Measurements from ENCODE around the gene TIFAB. TPM values are rescaled to one million over a fixed set of nuclear protein-coding genes. Genes with fewer than 3 reads are reported as not detected.
A peak's percentile ranks its signal among the peaks of the same experiment; 100 is the strongest.

TIFAB gene
- total RNA-seq, 1 experiment from 2014 or later = not detected

- in situ Hi-C loops (cut with HindIII; ENCODE audit: low pct_unique_long_range_greater_than_20kb, low sequenced_read_pairs) = no loop called here
Measured at GRCh38 chr5:135423846-135424168, 28.3 kb downstream of the TIFAB start.

GRCh38 chr5:135423146-135423845, 28.9 kb downstream of the TIFAB start:
- in situ Hi-C loops (cut with HindIII; ENCODE audit: low pct_unique_long_range_greater_than_20kb, low sequenced_read_pairs) = no loop called here
- DNase-seq (ENCODE audit: low read depth, low spot score) = no peak

More at GRCh38 chr5:135423846-135424168, 28.3 kb downstream of the TIFAB start:
- no peak for DNase-seq (ENCODE audit: low read depth, low spot score)

- in situ Hi-C loops (cut with HindIII; ENCODE audit: low pct_unique_long_range_greater_than_20kb, low sequenced_read_pairs) = no loop called here
Measured at GRCh38 chr5:135422419-135422818, 29.7 kb downstream of the TIFAB start.

DNA sequence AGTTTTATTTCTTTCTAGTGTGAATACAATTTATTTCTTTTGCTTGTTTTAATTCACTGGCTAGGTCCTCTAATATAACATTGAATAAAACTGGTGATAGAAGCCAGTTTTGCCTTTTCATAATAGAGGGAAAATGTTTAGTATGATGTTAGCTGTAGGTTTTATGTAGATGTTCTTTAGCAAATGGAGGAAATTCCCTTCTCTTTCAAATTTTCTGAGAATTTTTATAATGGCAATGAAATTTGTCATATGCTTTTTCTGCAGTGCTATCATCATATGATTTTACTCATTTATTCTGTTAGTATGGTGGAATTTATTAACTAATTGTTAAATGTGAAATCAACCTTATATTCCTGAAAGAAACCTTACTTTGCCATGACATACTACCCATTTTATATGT, 35.1 kb downstream of the TIFAB start:
- in situ Hi-C loops (cut with HindIII; ENCODE audit: low pct_unique_long_range_greater_than_20kb, low sequenced_read_pairs) = no loop called here

More at GRCh38 chr5:135422419-135422818, 29.7 kb downstream of the TIFAB start:
- no peak for DNase-seq (ENCODE audit: low read depth, low spot score)

DNA sequence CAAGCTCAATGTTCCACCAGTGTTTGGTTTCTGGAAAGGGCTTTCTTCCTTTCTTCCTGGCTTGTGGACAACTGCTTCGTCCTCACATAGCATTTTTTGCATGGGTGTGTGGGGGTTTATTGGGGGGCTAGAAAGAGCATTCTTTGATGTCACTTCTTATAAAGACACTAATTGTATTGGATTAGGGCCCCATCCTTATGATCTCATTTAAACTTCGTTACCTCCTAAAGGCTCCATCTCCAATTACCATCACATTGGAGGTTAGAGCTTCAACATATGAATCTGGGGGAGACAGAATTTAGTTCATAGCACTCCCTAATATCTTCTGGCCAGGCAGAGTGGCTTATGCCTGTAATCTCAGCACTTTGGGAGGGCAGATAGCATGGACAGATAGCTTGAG, 47.1 kb downstream of the TIFAB start:
- DNase-seq (ENCODE audit: low read depth, low spot score) = no peak
- in situ Hi-C loops (cut with HindIII; ENCODE audit: low pct_unique_long_range_greater_than_20kb, low sequenced_read_pairs) = no loop called here

More for the DNA sequence above, 35.1 kb downstream of the TIFAB start:
- no peak for DNase-seq (ENCODE audit: low read depth, low spot score)

DNA sequence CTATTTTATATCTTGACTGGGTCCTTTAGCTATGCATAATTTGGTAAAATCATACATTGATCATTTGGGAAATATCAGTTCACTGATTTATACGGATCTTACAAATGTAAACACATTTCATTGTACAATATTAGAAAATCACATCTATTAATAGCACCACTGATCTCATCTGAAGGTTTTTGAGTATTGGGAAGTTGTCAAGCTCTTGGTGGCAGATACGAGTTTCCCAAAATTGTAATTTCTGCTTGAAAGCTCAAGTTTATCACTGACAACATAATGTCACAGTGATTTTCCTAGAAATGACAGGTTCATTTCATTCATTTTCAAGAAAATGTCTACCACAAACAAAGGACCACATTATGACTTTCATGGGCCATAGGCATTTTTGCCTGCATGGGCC, 50.1 kb downstream of the TIFAB start:
- no peak for DNase-seq (ENCODE audit: low read depth, low spot score)
- in situ Hi-C loops (cut with HindIII; ENCODE audit: low pct_unique_long_range_greater_than_20kb, low sequenced_read_pairs) = no loop called here

- in situ Hi-C loops (cut with HindIII; ENCODE audit: low pct_unique_long_range_greater_than_20kb, low sequenced_read_pairs) = no loop called here
- peak; percentile 11 for DNase-seq (ENCODE audit: low read depth, low spot score)
Measured at GRCh38 chr5:135400866-135401265, 51.3 kb downstream of the TIFAB start.

DNA sequence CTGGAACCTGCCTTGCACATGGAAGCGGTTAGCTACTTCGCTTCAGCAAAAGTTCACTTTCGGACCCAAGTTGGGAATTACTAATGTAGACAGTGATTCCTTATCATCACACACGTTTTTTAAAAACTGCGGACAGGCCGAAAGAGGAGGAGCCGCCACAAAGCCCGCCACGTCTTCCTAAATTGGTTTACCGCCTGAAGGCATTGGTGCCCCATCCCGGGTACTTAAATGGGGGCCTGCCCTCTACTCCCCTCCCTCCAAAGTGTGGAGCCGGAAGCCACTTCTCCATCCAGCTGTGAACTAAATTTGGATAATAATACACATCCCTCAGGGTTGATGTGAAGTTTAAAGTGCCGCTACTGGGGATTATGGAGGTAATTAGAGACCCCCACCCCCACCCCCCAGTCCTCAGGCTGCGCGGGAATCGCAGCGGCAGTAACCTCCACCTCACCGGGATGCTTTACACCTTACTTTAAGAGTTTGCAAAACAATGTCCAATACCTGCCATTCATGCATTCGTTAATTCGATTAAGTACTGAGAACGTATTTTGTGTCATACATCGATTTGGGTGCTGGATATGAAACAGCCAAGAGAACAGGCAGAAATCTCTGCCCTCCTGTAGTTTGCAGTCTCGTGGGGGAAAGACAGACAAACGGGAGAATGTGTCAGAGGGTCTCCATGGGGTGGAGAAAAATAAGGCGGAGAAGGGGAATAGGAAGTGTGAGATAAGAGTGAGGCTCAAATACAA, 52.2 kb downstream of the TIFAB start:
- in situ Hi-C loops (cut with HindIII; ENCODE audit: low pct_unique_long_range_greater_than_20kb, low sequenced_read_pairs) = no loop called here
- no peak for DNase-seq (ENCODE audit: low read depth, low spot score)

DNA sequence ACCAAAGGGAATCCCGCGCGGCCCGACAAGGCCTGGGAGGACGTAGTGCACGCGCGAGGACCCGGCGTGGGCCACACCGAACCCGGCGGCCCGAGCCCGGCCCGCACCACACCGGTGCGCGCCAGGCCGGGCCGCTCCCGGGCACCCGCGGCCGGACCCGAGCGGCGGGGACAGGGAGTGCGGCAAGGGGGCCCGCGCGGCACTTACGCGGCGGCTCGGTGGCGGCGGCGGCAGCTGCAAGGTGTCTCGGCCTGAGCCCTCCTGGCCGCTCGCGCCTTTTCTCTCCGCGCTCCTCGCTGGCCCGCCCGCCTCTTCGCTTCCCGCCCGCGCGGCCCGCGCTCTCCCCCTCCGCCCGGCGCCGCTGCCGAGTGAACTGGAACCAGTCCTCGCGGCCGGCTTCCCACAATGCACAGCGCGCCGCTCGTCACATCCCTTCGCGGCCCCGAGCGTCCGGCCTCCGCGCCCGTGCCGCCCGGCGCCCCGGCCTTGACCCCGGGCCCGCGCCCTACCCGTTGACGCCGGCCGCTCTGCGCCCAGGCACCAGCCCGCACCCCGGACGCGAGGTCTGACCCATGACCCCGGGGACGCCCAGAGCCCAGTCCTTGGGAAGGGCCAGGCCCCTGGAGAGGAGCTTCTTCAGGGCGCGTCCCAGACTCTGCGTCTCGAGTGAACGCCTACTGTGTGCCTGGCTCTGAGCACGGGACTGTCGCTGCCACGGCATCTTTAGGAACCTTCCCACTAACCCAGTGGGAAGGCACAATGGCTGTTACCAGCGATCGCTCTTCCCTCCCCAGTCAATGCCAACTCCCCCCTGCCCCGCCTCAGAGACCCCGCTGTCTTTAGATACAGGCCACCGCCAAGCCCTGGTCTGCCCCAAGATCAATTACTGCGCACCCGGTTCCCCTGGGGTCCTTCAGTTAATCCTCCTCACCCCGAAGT, 53.0 kb downstream of the TIFAB start, which contains the start of gene MACROH2A1:
Gene MACROH2A1, minus strand, starts transcription at position 377 of the 939 bp plus-strand sequence. CDS start 10,138 bp downstream, outside the sequence.
- DNase-seq (ENCODE audit: low read depth, low spot score) = peak; percentile 74
- in situ Hi-C loops (cut with HindIII; ENCODE audit: low pct_unique_long_range_greater_than_20kb, low sequenced_read_pairs) = no loop called here

DNA sequence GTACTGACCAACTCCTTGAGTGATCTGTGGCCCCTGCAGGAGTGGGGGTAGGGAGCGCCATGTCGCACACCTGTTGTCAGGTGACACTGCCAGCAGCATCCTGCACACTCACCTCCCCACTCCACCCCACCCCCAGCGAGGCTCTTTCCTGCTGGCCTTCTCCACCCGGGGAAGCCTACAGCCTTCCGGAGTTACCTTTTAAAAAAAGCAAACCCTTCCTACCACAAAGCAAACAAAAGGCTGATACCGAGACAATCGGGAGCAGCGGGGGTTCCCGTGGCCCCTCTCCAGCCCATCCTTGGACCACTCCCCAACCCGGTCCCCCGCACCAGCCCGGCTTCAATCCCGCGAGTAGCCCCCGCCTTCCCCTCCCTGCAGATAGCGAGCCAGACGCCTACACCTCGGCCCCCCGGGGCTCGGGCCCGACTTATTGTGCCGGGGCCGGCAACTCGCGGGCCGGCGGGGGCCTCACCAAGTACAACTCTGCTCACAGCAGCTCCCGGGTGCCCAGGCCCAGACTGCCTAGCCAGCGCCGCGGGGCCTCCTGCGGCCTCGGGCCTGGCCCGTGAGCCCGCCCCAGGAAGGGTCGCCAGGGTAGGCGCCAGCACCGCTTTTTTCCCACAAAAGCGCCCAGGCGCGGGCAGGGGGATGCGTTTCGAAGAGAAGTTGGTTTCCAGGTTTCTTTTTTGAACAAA, 53.8 kb downstream of the TIFAB start:
- DNase-seq (ENCODE audit: low read depth, low spot score) = no peak
- in situ Hi-C loops (cut with HindIII; ENCODE audit: low pct_unique_long_range_greater_than_20kb, low sequenced_read_pairs) = no loop called here

Small RNA genes within 50 kb of the gene (small RNA-seq; reads per million reads assigned to genes)
- 0 reads per million in 2 experiments for gene DCANP1

Other genes with a start within 250 kb of the TIFAB start
- gene MACROH2A1, start 53.1 kb downstream of the TIFAB start, total RNA-seq (2014; rRNA removed; shearing (Covaris generic)) = 117 and 137 TPM in 2 replicates
- gene DCANP1, start 5.0 kb downstream of the TIFAB start, total RNA-seq (2014; rRNA removed; shearing (Covaris generic)) = not detected in 2 replicates
- gene NEUROG1, start 83.6 kb upstream of the TIFAB start, total RNA-seq (2014; rRNA removed; shearing (Covaris generic)) = not detected in 2 replicates
- gene CXCL14, start 126.6 kb upstream of the TIFAB start, total RNA-seq (2014; rRNA removed; shearing (Covaris generic)) = not detected in 2 replicates

Measured in SK-MEL-5 (cell line).